Transverse colon (tissue), 4 donors: Measurements from ENCODE around the gene TMEM255B. TPM values are rescaled to one million over a fixed set of nuclear protein-coding genes. Genes with fewer than 3 reads are reported as not detected.

Experiments
- DNase-seq: peaks from one replicate; pipeline ENCODE4 v3.0.0-alpha.2; 2019
- H3K27ac ChIP-seq, 4 donors: fragments of 200-600 bp; sonication (generic); 2 replicates each; pipeline ENCODE4 v1.5.1; 2016 to 2018; ENCODE audit warnings: inconsistent platforms in 4 of 4
- H3K27me3 ChIP-seq: fragments of 200-600 bp; sonication (generic); 2 replicates; pipeline ENCODE4 v1.5.1; 2017; ENCODE audit warnings: inconsistent platforms
- H3K36me3 ChIP-seq, 4 donors: fragments of 200-600 bp; sonication (generic); 2 replicates each; pipeline ENCODE4 v1.5.1; 2017 to 2019; ENCODE audit warnings: inconsistent platforms in 4 of 4
- H3K4me1 ChIP-seq, 4 donors: fragments of 200-600 bp; sonication (generic); 2 replicates each; pipeline ENCODE4 v1.5.1; 2017 to 2020; ENCODE audit warnings: inconsistent platforms in 4 of 4
- H3K4me3 ChIP-seq, 4 donors: fragments of 200-600 bp; sonication (generic); 1 replicate in 1 of 4; 2 replicates in 3 of 4; pipeline versions ENCODE4 v1.5.1 to v1.6.1; 2017 to 2019; ENCODE audit warnings: inconsistent platforms in 4 of 4
- H3K9me3 ChIP-seq, 2 donors: fragments of 200-600 bp; sonication (generic); 2 replicates each; pipeline ENCODE4 v1.5.1; 2017 to 2019; ENCODE audit warnings: inconsistent platforms in 2 of 2
- CTCF ChIP-seq, 5 experiments: fragments of 200-600 bp in 3 of 5; fragments of 450-650 bp in 2 of 5; sonication (generic) in 3 of 5; IDR thresholded peaks; 1 replicate in 2 of 5; 2 replicates in 3 of 5; pipeline ENCODE4 v1.5.1; 2016 to 2017; ENCODE audit warnings: antibody characterized with exemption in 5 of 5, inconsistent platforms in 3 of 5, mild to moderate bottlenecking in 2 of 5, moderate library complexity in 1 of 5
- EP300 ChIP-seq: sonication (generic); formaldehyde crosslinking; IDR thresholded peaks from one replicate; pipeline ENCODE4 v1.6.1; 2017; ENCODE audit warnings: antibody characterized with exemption, low read depth
- POLR2A ChIP-seq: fragments of 450-650 bp; IDR thresholded peaks from one replicate; pipeline ENCODE4 v1.6.1; 2016; ENCODE audit warnings: antibody characterized with exemption, mild to moderate bottlenecking, moderate library complexity
- POLR2AphosphoS5 ChIP-seq, 3 donors: sonication (generic); formaldehyde crosslinking; IDR thresholded peaks; one replicate each; pipeline ENCODE4 v1.6.1; 2016; ENCODE audit warnings: antibody characterized with exemption in 3 of 3
- WGBS, 2 donors: methylation state at CpG; one replicate each; pipeline ENCODE4 v1.1.5; 2018; ENCODE audit warnings: low coverage in 1 of 2; 5-methylcytosine and 5-hydroxymethylcytosine counted together
- in situ Hi-C, 4 donors: fragments of 200-750 bp; cut with MboI; loops; one replicate each; pipeline versions ENCODE4 v1.15.0 to v1.15.1; 2017; ENCODE audit warnings: low sequenced_read_pairs in 3 of 4, low pct_ligation_motif_present in 1 of 4, low pct_unique_long_range_greater_than_20kb in 1 of 4
- intact Hi-C: fragments of 100-400 bp; cut with DNase I; formaldehyde crosslinking; loops from one replicate; pipeline ENCODE4 v1.15.1; 2023; ENCODE audit warnings: low total_unique reads
- total RNA-seq, 4 donors: library from RNA; depleted of rRNA; stranded (reverse); fragments of >200 nt; gene quantifications; one replicate each; pipeline ENCODE4 v1.1.0, GENCODE V29; 2016

Gene TMEM255B
- total RNA-seq, 4 donors from 2014 or later = 0.79 to 27.7 (median 9.4) TPM

DNA sequence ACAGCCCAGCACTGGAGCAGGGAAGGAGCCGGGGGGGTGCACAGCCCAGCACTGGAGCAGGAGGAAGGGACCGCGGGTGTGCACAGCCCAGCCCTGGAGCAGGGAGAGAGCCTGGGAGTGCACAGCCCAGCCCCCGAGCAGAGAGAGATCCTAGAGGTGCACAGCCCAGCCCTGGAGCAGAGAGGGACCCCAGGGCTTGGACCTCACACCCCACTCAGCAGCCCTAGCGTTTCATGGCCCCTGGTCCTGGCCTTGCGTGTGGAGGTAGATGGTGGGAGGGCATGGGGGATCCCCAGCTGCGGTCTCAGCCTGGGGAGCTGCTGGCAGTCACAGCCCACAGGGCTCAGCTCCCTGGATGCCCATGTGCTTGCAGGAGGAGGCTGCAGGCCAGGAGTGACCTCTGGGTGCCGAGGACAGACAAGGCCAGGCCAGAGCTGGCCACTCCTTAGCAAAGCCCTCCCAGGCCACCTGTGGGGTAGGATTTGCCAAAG, 79.7 kb downstream of the TMEM255B start:
- TF ChIP-seq EP300 = no peak
- no peak for TF ChIP-seq CTCF (IDR thresholded peaks at IDR 0.05)
- TF ChIP-seq POLR2A = no peak
- no peak for TF ChIP-seq POLR2AphosphoS5 (IDR thresholded peaks at IDR 0.05)
- in situ Hi-C loops (no loop called here), intact Hi-C loops (no loop called here)
- Histone ChIP-seq H3K36me3 (peaks cover 0 to 8% (median 0%) of the 10 kb centered on the region in 4 donors), H3K4me1 (peaks cover 41 to 46% (median 44%) of the 10 kb centered on the region in 4 donors), H3K27ac (peak overlapping the region; percentile 68 to 87 (median 84)), H3K4me3 (peak overlapping the region in 1 of 4 donors; percentile 11), H3K27me3 (no peaks in the 10 kb centered on the region), H3K9me3 (no peaks in the 10 kb centered on the region)
- 66% methylated on average over 5 of the region's 8 CpGs; no CpG with 5 or more reads in 1 of the 2 donors for WGBS, 2 donors
- no peak for DNase-seq

GRCh38 chr13:113839536-113840204, 80.6 kb downstream of the TMEM255B start:
- Histone ChIP-seq H3K4me1 (peaks cover 41 to 46% (median 44%) of the 10 kb centered on the region in 4 donors), H3K4me3 (no peak overlapping the region)
- intact Hi-C loops = no loop called here

DNA sequence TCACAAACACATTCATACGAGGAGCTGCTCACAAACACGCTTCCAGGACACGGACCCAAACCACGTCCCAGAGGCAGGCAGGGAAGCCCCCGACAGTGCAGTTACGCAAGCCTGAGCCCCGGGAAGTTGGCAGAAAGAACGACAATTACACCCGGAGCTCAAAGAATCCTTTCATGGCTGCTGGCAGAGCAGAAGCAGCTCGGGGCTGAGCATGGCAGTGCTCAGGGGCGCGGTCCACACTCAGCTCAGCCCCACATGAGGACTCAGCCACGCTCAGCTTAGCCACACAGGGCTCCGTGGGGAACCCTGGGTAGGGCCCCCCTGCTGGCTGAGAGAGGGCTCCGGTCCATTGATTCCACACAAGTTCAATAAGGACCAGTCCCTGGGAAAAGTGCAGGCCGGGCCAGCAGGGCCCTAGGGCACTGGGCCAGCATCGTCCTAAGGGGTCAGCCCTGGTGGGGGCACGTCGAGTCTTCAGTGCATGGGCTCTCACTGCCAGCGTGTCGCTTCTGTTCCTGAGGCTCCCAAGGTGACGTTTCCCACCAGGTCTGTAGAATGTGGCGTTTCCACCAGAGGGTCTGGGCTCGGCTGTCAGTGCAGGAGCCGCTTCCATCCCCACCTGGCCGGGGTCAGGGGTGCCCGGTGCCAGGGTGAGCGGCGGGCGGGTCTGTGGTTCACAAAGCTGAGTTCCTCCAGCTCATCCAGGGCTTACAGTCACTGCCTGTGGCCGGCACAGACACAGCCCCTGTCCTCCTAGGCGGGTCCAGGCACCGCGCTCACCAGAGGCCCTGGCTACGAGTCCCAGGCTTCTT, 81.7 kb downstream of the TMEM255B start:
- H3K9me3 ChIP-seq = no peaks in the 10 kb centered on the region
- peaks cover 0 to 1% (median 0%) of the 10 kb centered on the region in 4 donors for H3K36me3 ChIP-seq
- H3K4me1 ChIP-seq = peaks cover 41 to 46% (median 44%) of the 10 kb centered on the region in 4 donors
- no peaks in the 10 kb centered on the region for H3K27me3 ChIP-seq
- WGBS, 2 donors = 72% methylated on average over 35 of the region's 35 CpGs; no CpG with 5 or more reads in 1 of the 2 donors
- no peak for DNase-seq
- no peak for TF ChIP-seq POLR2AphosphoS5 (IDR thresholded peaks at IDR 0.05)
- TF ChIP-seq CTCF (IDR thresholded peaks at IDR 0.05) = no peak
- no peak for TF ChIP-seq EP300
- no peak for TF ChIP-seq POLR2A
- no peak overlapping the region for H3K4me3 ChIP-seq
- intact Hi-C loops (no loop called here), in situ Hi-C loops (no loop called here)
- peak overlapping the region; percentile 68 to 87 (median 84) for H3K27ac ChIP-seq

More at GRCh38 chr13:113839536-113840204, 80.6 kb downstream of the TMEM255B start:
- Histone ChIP-seq H3K27ac (peak overlapping the region; percentile 68 to 87 (median 84)), H3K36me3 (peaks cover 0 to 6% (median 0%) of the 10 kb centered on the region in 4 donors), H3K9me3 (no peaks in the 10 kb centered on the region), H3K27me3 (no peaks in the 10 kb centered on the region)
- peak; percentile 81 for DNase-seq
- peak in 1 of 3 donors; percentile 32 for TF ChIP-seq POLR2AphosphoS5 (IDR thresholded peaks at IDR 0.05)
- peak; percentile 39 for TF ChIP-seq POLR2A
- TF ChIP-seq EP300 = no peak
- in situ Hi-C loops = no loop called here
- WGBS, 2 donors = 62% methylated on average over 23 of the region's 24 CpGs; no CpG with 5 or more reads in 1 of the 2 donors

DNA sequence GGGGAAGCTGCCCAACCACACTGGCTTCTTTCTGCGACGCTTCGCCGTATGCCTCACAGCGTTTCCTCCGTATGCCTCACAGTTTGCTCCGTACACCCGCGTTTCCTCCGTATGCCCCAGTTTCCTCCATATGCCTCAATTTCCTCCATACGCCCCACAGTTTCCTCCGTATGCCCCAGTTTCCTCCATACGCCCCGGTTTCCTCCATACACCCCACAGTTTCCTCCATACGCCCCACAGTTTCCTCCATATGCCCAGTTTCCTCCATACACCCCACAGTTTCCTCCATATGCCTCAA, 82.3 kb downstream of the TMEM255B start:
- peak overlapping the region in 3 of 4 donors; percentile 68 to 86 (median 82) for H3K27ac ChIP-seq
- DNase-seq = no peak
- H3K27me3 ChIP-seq = no peaks in the 10 kb centered on the region
- WGBS, 2 donors = 65 to 69% methylated on average over 15 of the region's 15 CpGs
- peaks cover 0 to 5% (median 0%) of the 10 kb centered on the region in 4 donors for H3K36me3 ChIP-seq
- peaks cover 41 to 46% (median 44%) of the 10 kb centered on the region in 4 donors for H3K4me1 ChIP-seq
- intact Hi-C loops = no loop called here
- H3K4me3 ChIP-seq = no peak overlapping the region
- in situ Hi-C loops = no loop called here
- no peak for TF ChIP-seq EP300
- no peak for TF ChIP-seq POLR2A
- TF ChIP-seq POLR2AphosphoS5 (IDR thresholded peaks at IDR 0.05) = no peak
- no peak for TF ChIP-seq CTCF (IDR thresholded peaks at IDR 0.05)
- H3K9me3 ChIP-seq = no peaks in the 10 kb centered on the region
